ENCODE results near the gene MYO9A.

MYO9A gene

GRCh38 chr15:71804226-71804625, 313.7 kb downstream of the MYO9A start:
- ATAC-seq = no peak
- H3K9me3 Mint-ChIP-seq = no peaks in the 10 kb centered on the region
- H3K27ac Mint-ChIP-seq = no peak overlapping the region
- no peaks in the 10 kb centered on the region for H3K36me3 Mint-ChIP-seq
- H3K4me3 Mint-ChIP-seq = no peak overlapping the region
- peaks cover 16% of the 10 kb centered on the region for H3K4me1 Mint-ChIP-seq
- peaks cover 63% of the 10 kb centered on the region for H3K27me3 Mint-ChIP-seq

GRCh38 chr15:71802770-71803169, 315.2 kb downstream of the MYO9A start:
- no peak for ATAC-seq
- peaks cover 65% of the 10 kb centered on the region for H3K27me3 Mint-ChIP-seq
- no peak overlapping the region for H3K27ac Mint-ChIP-seq
- no peaks in the 10 kb centered on the region for H3K36me3 Mint-ChIP-seq
- H3K4me1 Mint-ChIP-seq = peaks cover 16% of the 10 kb centered on the region
- no peaks in the 10 kb centered on the region for H3K9me3 Mint-ChIP-seq
- H3K4me3 Mint-ChIP-seq = no peak overlapping the region

- H3K27ac Mint-ChIP-seq = no peak overlapping the region
- H3K27me3 Mint-ChIP-seq = peaks cover 58% of the 10 kb centered on the region
- no peaks in the 10 kb centered on the region for H3K9me3 Mint-ChIP-seq
- no peak for ATAC-seq
- no peak overlapping the region for H3K4me3 Mint-ChIP-seq
- peaks cover 16% of the 10 kb centered on the region for H3K4me1 Mint-ChIP-seq
- H3K36me3 Mint-ChIP-seq = no peaks in the 10 kb centered on the region
These were observed 315.9 kb downstream of the MYO9A start for GRCh38 chr15:71801935-71802655.

GRCh38 chr15:71800835-71801745, 316.9 kb downstream of the MYO9A start:
- no peak for ATAC-seq
- no peaks in the 10 kb centered on the region for H3K9me3 Mint-ChIP-seq
- H3K27ac Mint-ChIP-seq = no peak overlapping the region
- H3K36me3 Mint-ChIP-seq = no peaks in the 10 kb centered on the region
- H3K4me3 Mint-ChIP-seq = no peak overlapping the region
- H3K27me3 Mint-ChIP-seq = peaks cover 54% of the 10 kb centered on the region
- peaks cover 16% of the 10 kb centered on the region for H3K4me1 Mint-ChIP-seq

GRCh38 chr15:71800190-71800589, 317.8 kb downstream of the MYO9A start:
- Mint-ChIP-seq H3K27me3 (peaks cover 46% of the 10 kb centered on the region), H3K27ac (no peak overlapping the region), H3K4me1 (peaks cover 16% of the 10 kb centered on the region), H3K36me3 (no peaks in the 10 kb centered on the region), H3K9me3 (no peaks in the 10 kb centered on the region), H3K4me3 (no peak overlapping the region)
- ATAC-seq = no peak

GRCh38 chr15:71798641-71799040, 319.3 kb downstream of the MYO9A start:
- Mint-ChIP-seq H3K27ac (no peak overlapping the region), H3K27me3 (peaks cover 46% of the 10 kb centered on the region), H3K4me3 (no peak overlapping the region), H3K9me3 (no peaks in the 10 kb centered on the region), H3K36me3 (no peaks in the 10 kb centered on the region), H3K4me1 (peaks cover 6% of the 10 kb centered on the region)
- ATAC-seq = no peak

GRCh38 chr15:71792521-71792920, 325.4 kb downstream of the MYO9A start:
- Mint-ChIP-seq H3K27me3 (no peaks in the 10 kb centered on the region), H3K9me3 (no peaks in the 10 kb centered on the region), H3K4me1 (no peaks in the 10 kb centered on the region), H3K27ac (no peak overlapping the region), H3K36me3 (no peaks in the 10 kb centered on the region), H3K4me3 (no peak overlapping the region)
- no peak for ATAC-seq

GRCh38 chr15:71791975-71792374, 326.0 kb downstream of the MYO9A start:
- no peaks in the 10 kb centered on the region for H3K27me3 Mint-ChIP-seq
- no peaks in the 10 kb centered on the region for H3K9me3 Mint-ChIP-seq
- no peak overlapping the region for H3K27ac Mint-ChIP-seq
- no peaks in the 10 kb centered on the region for H3K4me1 Mint-ChIP-seq
- no peak for ATAC-seq
- no peak overlapping the region for H3K4me3 Mint-ChIP-seq
- no peaks in the 10 kb centered on the region for H3K36me3 Mint-ChIP-seq

GRCh38 chr15:71790081-71790480, 327.9 kb downstream of the MYO9A start:
- Mint-ChIP-seq H3K4me3 (no peak overlapping the region), H3K27me3 (peaks cover 17% of the 10 kb centered on the region), H3K36me3 (no peaks in the 10 kb centered on the region), H3K4me1 (no peaks in the 10 kb centered on the region), H3K27ac (no peak overlapping the region), H3K9me3 (no peaks in the 10 kb centered on the region)
- ATAC-seq = no peak

- H3K27me3 Mint-ChIP-seq = peaks cover 22% of the 10 kb centered on the region
- no peak overlapping the region for H3K4me3 Mint-ChIP-seq
- no peaks in the 10 kb centered on the region for H3K9me3 Mint-ChIP-seq
- no peak for ATAC-seq
- H3K36me3 Mint-ChIP-seq = no peaks in the 10 kb centered on the region
- no peak overlapping the region for H3K27ac Mint-ChIP-seq
- H3K4me1 Mint-ChIP-seq = no peaks in the 10 kb centered on the region
These were observed 328.3 kb downstream of the MYO9A start for GRCh38 chr15:71789616-71790015.

- H3K4me3 Mint-ChIP-seq = no peak overlapping the region
- no peaks in the 10 kb centered on the region for H3K4me1 Mint-ChIP-seq
- no peak for ATAC-seq
- peaks cover 26% of the 10 kb centered on the region for H3K27me3 Mint-ChIP-seq
- H3K9me3 Mint-ChIP-seq = no peaks in the 10 kb centered on the region
- no peak overlapping the region for H3K27ac Mint-ChIP-seq
- no peaks in the 10 kb centered on the region for H3K36me3 Mint-ChIP-seq
These were observed 329.0 kb downstream of the MYO9A start for GRCh38 chr15:71788646-71789579.

GRCh38 chr15:71786673-71787072, 331.3 kb downstream of the MYO9A start:
- ATAC-seq = no peak
- Mint-ChIP-seq H3K4me3 (no peak overlapping the region), H3K36me3 (no peaks in the 10 kb centered on the region), H3K9me3 (no peaks in the 10 kb centered on the region), H3K27me3 (peaks cover 38% of the 10 kb centered on the region), H3K27ac (no peak overlapping the region), H3K4me1 (no peaks in the 10 kb centered on the region)

GRCh38 chr15:71785996-71786395, 332.0 kb downstream of the MYO9A start:
- no peak overlapping the region for H3K27ac Mint-ChIP-seq
- H3K4me1 Mint-ChIP-seq = peaks cover 5% of the 10 kb centered on the region
- H3K4me3 Mint-ChIP-seq = no peak overlapping the region
- ATAC-seq = no peak
- H3K27me3 Mint-ChIP-seq = peaks cover 44% of the 10 kb centered on the region
- no peaks in the 10 kb centered on the region for H3K36me3 Mint-ChIP-seq
- no peaks in the 10 kb centered on the region for H3K9me3 Mint-ChIP-seq

- no peak overlapping the region for H3K27ac Mint-ChIP-seq
- no peak overlapping the region for H3K4me3 Mint-ChIP-seq
- H3K4me1 Mint-ChIP-seq = peaks cover 15% of the 10 kb centered on the region
- no peak for ATAC-seq
- no peaks in the 10 kb centered on the region for H3K36me3 Mint-ChIP-seq
- H3K9me3 Mint-ChIP-seq = no peaks in the 10 kb centered on the region
- peaks cover 54% of the 10 kb centered on the region for H3K27me3 Mint-ChIP-seq
These were observed 333.2 kb downstream of the MYO9A start for GRCh38 chr15:71784719-71785118.
